ENCODE results near the gene TBC1D9B. TPM values are rescaled to one million over a fixed set of nuclear protein-coding genes. Genes with fewer than 3 reads are reported as not detected.

The TBC1D9B gene
- total RNA-seq, 1 donor = 36.2 TPM

DNA sequence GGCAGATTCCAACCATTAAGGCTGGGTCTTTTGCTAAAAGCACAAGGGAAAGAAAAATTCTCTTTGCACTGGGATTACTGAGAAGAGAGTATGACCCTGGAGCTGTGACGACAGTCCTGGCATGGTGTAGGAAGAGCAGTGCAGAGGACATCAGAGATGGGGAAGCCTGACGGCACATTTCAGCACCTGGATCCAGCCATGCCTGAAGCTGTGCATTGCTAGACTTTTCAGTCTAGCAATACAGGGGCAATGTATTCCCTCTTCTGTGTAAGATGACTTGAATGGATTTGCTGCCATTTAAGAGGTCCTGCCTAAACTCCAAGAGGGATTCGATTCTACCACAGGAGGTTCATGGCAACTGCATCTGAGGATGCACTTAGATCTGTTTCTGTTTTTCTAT, 36.7 kb downstream of the TBC1D9B start:
- Histone ChIP-seq H3K27me3 (ENCODE audit: insufficient read depth, low read length) (no peaks in the 10 kb centered on the region), H3K9me3 (ENCODE audit: low read depth, low read length) (no peaks in the 10 kb centered on the region), H3K4me1 (ENCODE audit: insufficient read depth, low read length) (no peaks in the 10 kb centered on the region), H3K4me3 (ENCODE audit: low read length) (no peak overlapping the region)

DNA sequence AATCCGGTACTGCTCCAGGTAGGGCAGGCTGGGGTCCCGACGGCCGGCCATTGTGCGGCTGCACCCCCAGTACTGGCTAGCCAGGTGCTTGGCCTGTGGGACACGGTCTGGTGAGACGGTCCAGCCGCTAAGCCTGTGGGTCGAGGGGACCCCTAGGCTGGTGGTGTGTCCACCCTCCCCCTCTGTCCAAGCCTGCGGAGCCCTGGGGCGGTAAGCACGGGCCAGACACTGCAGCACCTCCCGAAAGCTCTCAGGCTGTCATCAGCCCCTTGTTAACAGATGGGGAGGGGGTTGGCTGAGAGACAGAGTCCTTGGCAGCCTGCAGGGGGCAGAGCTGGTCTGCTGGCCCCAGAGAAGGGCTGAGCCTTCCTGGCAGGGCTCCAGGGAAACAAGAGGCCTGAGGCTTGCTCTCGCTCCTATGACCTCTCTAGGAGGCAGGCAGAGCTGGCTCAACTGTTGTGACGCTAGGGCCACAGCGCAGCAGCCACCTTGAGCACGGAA, 37.2 kb downstream of the TBC1D9B start:
- no peak overlapping the region for H3K4me3 ChIP-seq (ENCODE audit: low read length)
- H3K27me3 ChIP-seq (ENCODE audit: insufficient read depth, low read length) = no peaks in the 10 kb centered on the region
- no peaks in the 10 kb centered on the region for H3K9me3 ChIP-seq (ENCODE audit: low read depth, low read length)

DNA sequence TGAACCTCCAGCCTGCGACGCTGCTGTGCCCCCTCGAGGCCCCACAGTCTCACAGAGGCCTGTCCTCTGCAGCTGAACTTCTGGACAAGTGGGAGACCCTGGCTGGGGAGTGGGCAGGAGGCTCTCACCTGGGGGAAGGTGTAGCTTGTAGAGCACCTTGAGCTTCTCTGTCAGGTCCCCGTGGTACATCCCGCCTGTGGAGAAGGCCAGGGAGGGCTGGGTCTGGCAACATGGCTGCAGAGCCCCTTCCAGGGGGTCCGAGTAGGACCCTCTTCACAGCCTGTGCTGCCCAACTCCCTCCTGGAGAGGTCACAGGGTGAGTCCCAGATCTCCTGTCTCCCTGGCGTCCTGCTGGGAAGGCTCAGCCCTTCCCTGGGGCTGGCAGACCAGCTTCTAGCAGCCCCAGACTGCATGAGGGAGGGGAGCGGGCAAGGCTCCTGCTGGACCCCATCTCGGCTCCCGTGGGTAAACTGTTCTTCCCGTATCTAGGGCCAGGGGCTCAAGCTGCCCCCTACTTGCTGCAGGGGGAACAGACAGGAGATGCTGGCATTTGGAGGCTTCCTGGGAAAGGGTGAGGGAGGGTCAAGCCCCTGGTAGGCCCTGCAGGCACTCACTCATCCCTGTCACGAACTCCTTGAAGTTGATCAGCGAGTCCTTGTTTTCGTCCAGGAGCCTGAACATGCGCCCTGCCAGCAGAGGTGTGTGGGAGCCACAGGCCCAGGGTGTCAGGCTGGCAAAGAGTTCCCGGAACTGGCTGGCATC, 37.9 kb downstream of the TBC1D9B start:
- Histone ChIP-seq H3K4me1 (ENCODE audit: insufficient read depth, low read length) (no peaks in the 10 kb centered on the region), H3K27me3 (ENCODE audit: insufficient read depth, low read length) (no peaks in the 10 kb centered on the region), H3K4me3 (ENCODE audit: low read length) (no peak overlapping the region), H3K9me3 (ENCODE audit: low read depth, low read length) (no peaks in the 10 kb centered on the region)

More for the DNA sequence above, 37.2 kb downstream of the TBC1D9B start:
- H3K4me1 ChIP-seq (ENCODE audit: insufficient read depth, low read length) = no peaks in the 10 kb centered on the region

DNA sequence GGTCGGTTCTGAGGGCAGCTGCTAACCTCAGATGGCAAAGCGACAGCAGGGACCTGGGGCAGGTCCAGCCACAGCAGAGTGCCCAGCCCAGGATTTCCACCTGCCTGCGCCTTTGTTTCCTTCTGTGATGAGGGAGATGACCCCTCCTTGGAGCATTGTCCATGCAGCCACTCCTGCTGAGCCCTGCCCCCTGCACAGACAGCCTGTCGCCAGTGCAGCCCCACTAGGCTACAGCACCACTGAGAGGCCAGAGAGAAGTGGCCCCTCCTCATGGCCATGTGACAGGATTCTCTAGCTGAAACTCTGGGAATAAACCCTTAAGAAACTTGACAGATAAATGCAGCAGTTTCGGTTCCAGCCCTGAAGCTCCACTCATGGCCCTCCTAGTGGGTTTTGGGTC, 38.6 kb downstream of the TBC1D9B start:
- Histone ChIP-seq H3K27me3 (ENCODE audit: insufficient read depth, low read length) (no peaks in the 10 kb centered on the region), H3K4me1 (ENCODE audit: insufficient read depth, low read length) (no peaks in the 10 kb centered on the region), H3K4me3 (ENCODE audit: low read length) (no peak overlapping the region), H3K9me3 (ENCODE audit: low read depth, low read length) (no peaks in the 10 kb centered on the region)

DNA sequence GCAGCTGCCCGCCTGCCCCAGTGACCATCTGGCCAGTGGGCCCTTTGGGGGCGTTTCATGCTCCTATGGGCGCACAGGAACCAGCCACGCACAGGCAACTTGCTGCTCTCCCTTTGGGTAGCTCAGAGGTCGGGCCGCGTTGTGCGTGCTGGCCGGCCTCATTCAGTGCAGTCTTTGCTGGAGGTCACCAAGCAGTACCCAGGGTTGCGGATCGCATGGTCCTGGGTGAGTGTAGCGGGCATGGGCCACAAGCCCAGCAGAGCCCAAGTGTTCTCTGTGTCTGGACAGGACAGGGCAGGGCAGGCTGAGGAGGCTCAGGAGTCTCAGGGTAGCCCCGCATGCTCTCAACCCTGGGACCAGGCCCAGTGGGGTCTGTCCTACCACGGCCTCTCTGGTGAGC, 39.2 kb downstream of the TBC1D9B start:
- H3K4me1 ChIP-seq (ENCODE audit: insufficient read depth, low read length) = no peaks in the 10 kb centered on the region
- no peak overlapping the region for H3K4me3 ChIP-seq (ENCODE audit: low read length)
- H3K27me3 ChIP-seq (ENCODE audit: insufficient read depth, low read length) = no peaks in the 10 kb centered on the region
- no peaks in the 10 kb centered on the region for H3K9me3 ChIP-seq (ENCODE audit: low read depth, low read length)

DNA sequence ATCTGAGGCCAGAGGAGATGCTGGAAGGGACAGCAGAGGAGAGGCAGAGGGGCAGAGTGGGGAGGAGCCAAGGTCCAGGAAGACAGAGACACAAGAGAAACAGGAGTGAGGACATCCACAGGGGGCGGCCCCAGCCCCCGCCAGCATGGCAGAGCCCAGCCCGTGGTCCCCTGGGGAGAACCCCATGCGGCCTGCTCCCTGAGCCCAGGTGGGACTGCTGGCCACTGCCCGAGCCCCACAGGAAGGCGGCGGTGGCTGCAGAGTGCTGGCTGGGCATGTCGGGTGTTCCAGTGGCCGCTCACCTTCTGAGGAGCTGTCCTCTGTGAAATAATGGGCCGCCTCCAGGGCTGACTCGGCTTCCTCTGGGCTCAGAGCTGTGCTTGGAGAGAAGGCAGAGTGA, 40.2 kb downstream of the TBC1D9B start:
- no peaks in the 10 kb centered on the region for H3K4me1 ChIP-seq (ENCODE audit: insufficient read depth, low read length)
- H3K27me3 ChIP-seq (ENCODE audit: insufficient read depth, low read length) = no peaks in the 10 kb centered on the region
- no peak overlapping the region for H3K4me3 ChIP-seq (ENCODE audit: low read length)
- no peaks in the 10 kb centered on the region for H3K9me3 ChIP-seq (ENCODE audit: low read depth, low read length)

DNA sequence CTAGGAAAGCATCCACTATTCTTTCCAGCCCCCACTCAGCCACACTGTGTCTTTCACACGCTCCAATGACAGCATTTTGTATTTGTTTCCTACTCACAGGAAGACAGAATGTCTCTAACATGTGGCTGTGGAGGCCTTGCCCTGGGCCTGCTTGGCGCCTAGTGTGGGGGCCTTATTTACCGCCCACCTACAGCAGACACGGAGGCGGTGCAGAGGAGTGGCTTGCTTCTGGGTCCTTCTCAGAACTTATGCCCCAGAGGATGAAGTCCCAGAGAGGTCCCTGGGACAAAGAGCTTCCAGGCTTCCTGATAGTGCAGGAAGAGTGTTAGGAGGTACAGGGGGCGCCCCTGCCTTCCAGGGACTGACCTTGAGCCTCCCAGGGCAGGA, 40.6 kb downstream of the TBC1D9B start:
- no peaks in the 10 kb centered on the region for H3K27me3 ChIP-seq (ENCODE audit: insufficient read depth, low read length)
- no peaks in the 10 kb centered on the region for H3K9me3 ChIP-seq (ENCODE audit: low read depth, low read length)
- H3K4me3 ChIP-seq (ENCODE audit: low read length) = no peak overlapping the region
- no peaks in the 10 kb centered on the region for H3K4me1 ChIP-seq (ENCODE audit: insufficient read depth, low read length)

DNA sequence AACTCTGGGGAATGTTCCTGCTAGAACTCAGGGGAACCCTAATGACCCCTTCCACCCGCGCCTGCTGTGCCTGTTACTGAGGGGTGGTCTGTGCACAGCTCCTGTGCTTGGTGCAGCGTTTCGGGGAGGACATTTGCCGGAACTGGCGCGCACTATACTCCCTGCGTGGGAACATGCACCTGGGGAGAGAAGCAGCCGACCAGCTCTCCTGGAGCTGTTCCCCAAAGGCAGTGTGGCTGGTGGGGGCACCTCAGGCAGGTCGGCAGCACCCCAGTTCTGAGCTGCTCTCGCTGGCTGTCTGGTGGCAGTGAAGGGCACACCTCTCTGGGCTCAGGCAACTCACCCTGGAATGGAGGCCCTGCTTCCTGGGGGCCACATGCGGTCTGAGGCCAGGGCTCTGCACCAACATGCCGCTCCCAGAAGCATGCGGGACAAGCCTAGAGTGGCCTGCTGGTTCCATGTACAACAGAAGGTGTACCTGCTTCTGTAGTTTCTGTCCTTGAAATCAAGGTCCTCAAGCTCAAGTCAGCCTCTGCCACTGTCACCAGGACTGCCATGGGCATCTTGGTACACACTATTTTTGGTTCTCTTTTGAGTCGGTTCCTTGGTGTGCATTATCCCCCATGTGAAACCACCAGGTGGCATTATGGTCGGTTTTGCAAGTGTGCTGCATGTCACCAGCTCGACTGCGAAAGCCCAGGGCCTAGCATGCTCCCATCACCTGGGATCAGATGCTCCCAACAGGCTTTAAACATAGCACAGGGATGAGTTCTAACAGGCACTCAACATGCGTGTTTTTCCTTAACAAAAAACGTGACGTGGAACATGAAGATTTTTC, 41.2 kb downstream of the TBC1D9B start:
- H3K4me3 ChIP-seq (ENCODE audit: low read length) = no peak overlapping the region
- no peaks in the 10 kb centered on the region for H3K4me1 ChIP-seq (ENCODE audit: insufficient read depth, low read length)
- H3K27me3 ChIP-seq (ENCODE audit: insufficient read depth, low read length) = no peaks in the 10 kb centered on the region

DNA sequence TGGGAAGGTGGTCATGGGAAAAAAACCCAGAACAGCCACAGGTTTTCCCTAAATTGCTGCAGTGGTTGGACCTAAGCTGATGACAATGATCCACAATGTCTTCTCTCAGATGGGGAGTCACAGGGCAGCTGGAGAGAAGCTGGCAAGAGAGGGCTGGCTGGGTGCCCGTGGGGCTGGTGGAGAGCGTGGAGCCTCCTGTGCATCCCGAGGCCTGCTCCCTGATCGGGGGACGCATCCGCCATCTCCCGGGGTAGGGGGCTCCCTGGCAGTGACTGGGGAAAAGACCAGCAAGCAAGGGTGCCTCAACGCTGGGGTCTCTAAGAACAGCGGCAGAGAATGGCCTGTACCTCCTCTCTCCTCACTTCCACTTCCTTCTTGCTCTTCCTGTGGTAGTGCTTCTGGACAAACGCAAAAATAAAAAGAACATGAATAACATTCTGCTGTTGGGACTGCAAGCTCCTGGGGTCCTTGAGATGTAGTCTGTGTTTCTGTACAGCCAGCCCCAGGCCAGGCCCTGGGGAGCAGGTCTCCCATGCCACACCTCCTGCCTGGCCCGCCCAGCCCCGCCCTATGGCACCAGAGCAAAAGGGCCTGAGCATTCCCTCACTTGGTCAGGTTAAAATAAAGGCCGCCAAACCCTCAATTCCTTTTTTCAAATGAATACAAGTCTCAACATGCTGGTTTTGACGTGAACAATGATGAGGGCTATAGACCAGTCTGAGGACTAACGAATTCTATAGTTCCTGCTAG, 42.0 kb downstream of the TBC1D9B start:
- Histone ChIP-seq H3K9me3 (ENCODE audit: low read depth, low read length) (no peaks in the 10 kb centered on the region), H3K4me3 (ENCODE audit: low read length) (no peak overlapping the region)

More for the DNA sequence above, 41.2 kb downstream of the TBC1D9B start:
- H3K9me3 ChIP-seq (ENCODE audit: low read depth, low read length) = no peaks in the 10 kb centered on the region

DNA sequence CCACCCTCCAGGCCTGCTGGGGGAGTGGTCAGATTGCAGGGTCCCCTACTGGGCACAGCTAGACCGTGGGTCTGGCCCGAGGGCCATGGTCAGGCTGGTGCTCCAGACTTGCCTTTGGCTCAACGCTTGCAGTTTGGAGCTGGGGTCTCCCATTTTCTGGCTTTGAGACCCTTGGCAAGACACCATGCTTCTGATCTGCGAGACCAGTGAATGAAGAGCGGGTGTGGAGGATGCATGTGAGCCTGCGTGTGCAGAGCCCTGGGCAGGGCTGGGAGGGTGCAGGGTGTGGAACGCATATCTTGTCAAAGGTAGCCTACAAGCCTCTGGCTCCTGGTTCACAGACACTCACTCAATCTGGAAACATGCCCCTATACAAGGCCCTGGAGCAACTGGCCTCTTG, 43.0 kb downstream of the TBC1D9B start:
- Histone ChIP-seq H3K27me3 (ENCODE audit: insufficient read depth, low read length) (no peaks in the 10 kb centered on the region), H3K4me1 (ENCODE audit: insufficient read depth, low read length) (peaks cover under 1% of the 10 kb centered on the region), H3K4me3 (ENCODE audit: low read length) (no peak overlapping the region), H3K9me3 (ENCODE audit: low read depth, low read length) (no peaks in the 10 kb centered on the region)

More for the DNA sequence above, 42.0 kb downstream of the TBC1D9B start:
- H3K27me3 ChIP-seq (ENCODE audit: insufficient read depth, low read length) = no peaks in the 10 kb centered on the region
- H3K4me1 ChIP-seq (ENCODE audit: insufficient read depth, low read length) = no peaks in the 10 kb centered on the region

DNA sequence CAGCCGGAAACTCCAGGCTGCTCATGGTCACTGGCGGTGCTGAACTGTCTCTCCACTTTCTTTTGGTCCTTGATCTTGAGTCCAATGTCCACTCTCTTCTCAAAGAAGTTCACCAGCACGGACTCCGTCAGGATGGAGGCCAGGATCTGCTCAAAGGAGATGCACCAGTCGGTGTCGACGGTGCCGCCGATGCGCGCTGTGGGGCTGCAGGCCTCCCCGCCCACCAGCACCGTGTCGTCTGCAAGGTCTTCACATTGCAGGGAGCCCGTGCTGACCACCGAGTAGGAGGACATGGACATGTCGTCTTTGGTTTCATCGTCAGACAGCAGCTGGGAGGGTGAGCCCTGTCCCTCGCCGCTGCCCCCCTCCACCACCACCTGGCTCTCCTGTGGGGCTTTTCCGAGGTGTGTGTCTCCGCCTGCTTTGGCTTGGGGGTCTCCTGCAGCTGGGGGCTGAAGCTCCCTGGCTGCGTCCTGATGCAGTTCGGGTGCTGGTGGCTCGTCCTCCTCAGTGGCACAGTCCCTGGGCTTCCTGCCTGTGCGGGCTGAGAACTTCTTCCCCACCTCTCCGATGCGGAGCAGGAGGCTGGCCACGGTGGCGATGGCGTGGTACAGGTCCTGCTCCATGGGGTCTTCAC, 44.1 kb downstream of the TBC1D9B start:
- H3K9me3 ChIP-seq (ENCODE audit: low read depth, low read length) = no peaks in the 10 kb centered on the region
- no peaks in the 10 kb centered on the region for H3K27me3 ChIP-seq (ENCODE audit: insufficient read depth, low read length)
- no peak overlapping the region for H3K4me3 ChIP-seq (ENCODE audit: low read length)
- H3K4me1 ChIP-seq (ENCODE audit: insufficient read depth, low read length) = peaks cover 8% of the 10 kb centered on the region

DNA sequence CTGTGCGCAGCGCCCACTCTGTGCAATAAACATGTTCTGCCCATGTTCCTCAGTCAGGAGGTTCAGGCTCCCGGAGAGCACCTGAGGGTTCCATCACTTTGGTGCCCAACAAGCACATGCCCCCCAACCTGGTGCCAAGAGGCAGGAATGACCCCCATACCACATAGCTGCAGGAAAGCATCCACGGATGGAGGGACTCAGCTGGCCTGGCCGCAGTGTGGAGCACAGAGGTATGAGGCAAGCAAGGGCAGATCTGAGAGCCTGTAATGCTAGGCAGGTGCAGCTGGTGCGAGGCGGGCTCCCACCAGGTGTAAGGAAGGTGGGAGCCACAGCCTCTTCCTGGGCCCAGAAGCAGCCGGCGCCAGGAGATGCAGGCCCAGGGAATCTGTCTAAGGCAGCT, 44.8 kb downstream of the TBC1D9B start:
- no peaks in the 10 kb centered on the region for H3K27me3 ChIP-seq (ENCODE audit: insufficient read depth, low read length)
- no peak overlapping the region for H3K4me3 ChIP-seq (ENCODE audit: low read length)
- peaks cover 11% of the 10 kb centered on the region for H3K4me1 ChIP-seq (ENCODE audit: insufficient read depth, low read length)
- no peaks in the 10 kb centered on the region for H3K9me3 ChIP-seq (ENCODE audit: low read depth, low read length)

DNA sequence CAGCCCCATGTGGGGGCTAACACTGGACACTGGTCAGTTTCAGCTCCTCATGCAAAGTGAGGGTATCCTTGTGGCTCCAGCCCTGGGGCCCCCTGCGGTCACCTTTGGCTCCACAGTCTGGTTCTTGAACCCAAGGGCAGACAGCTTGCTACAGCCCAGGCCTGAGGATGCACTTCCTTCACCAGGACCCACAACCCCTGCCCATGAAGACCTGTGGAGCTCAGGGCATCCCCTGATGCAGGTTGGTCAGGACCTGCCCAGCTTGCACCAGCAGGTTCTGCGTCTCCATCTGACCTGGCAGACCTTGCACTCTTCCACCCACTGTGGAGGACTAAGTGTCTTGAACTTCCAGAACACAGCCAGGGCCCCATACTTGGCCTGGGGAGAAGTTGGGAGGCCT, 45.4 kb downstream of the TBC1D9B start:
- Histone ChIP-seq H3K4me3 (ENCODE audit: low read length) (no peak overlapping the region), H3K27me3 (ENCODE audit: insufficient read depth, low read length) (no peaks in the 10 kb centered on the region), H3K4me1 (ENCODE audit: insufficient read depth, low read length) (peaks cover 16% of the 10 kb centered on the region), H3K9me3 (ENCODE audit: low read depth, low read length) (no peaks in the 10 kb centered on the region)

DNA sequence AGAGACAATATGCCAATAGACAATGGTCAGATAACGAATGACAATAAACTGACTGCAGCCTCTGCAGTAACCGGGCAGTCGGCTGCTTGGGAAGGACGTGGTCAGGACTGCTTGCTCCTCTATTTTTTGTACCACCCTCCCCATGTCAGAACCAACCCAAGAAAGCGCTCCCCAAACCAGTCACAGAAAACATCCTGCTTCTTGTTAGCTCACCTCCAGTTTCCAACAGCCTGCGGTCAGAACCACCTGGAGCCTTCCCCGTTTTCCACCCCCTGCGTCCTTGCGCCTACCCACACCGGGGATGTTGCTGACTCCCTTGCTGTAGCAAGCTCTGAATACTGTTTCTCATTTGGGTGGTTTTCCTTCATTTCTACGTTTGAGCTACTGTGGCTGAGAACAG, 47.4 kb downstream of the TBC1D9B start:
- Histone ChIP-seq H3K4me3 (ENCODE audit: low read length) (no peak overlapping the region), H3K9me3 (ENCODE audit: low read depth, low read length) (no peaks in the 10 kb centered on the region), H3K27me3 (ENCODE audit: insufficient read depth, low read length) (no peaks in the 10 kb centered on the region), H3K4me1 (ENCODE audit: insufficient read depth, low read length) (peaks cover 16% of the 10 kb centered on the region)

Measured in mononuclear cell (primary cell).